H1 (cell line): ENCODE data around the gene TUBGCP3. TPM values are rescaled to one million over a fixed set of nuclear protein-coding genes. Genes with fewer than 3 reads are reported as not detected.

Experiments
- CTCF ChIA-PET: fragments of 300-600 bp; sonication (Branson Sonifier 250); formaldehyde crosslinking; loops from one replicate; lab custom pipeline; 2021; ENCODE audit not compliant: partially characterized antibody; lab: Charles Lee
- POLR2A ChIA-PET: fragments of 300-600 bp; sonication (Branson Sonifier 250); formaldehyde crosslinking; loops from one replicate; lab custom pipeline; 2021; ENCODE audit warnings: inconsistent platforms; ENCODE audit not compliant: partially characterized antibody; lab: Charles Lee
- DNase-seq, 2 experiments: peaks; one replicate each; pipeline versions ENCODE4 v3.0.0 to v3.0.0-alpha.2; 2010 to 2022; ENCODE audit warnings: low spot score in 2 of 2, low read depth in 1 of 2, mixed read lengths in 1 of 2
- FAIRE-seq: peaks from 2 replicates; lab custom pipeline; 2011; peaks lifted over from hg19 to GRCh38; lab: Jason Lieb, UNC
- H2AFZ ChIP-seq: 2 replicates; pipeline ENCODE4 v1.8.1; 2012; ENCODE audit warnings: low read length, inconsistent platforms
- H2AK5ac ChIP-seq: 2 replicates; pipeline ENCODE4 v1.6.1; 2013; ENCODE audit warnings: low read depth, low read length
- H2BK120ac ChIP-seq: replicated peaks from 2 replicates; pipeline ENCODE3; 2013; ENCODE audit warnings: low read depth, low read length, inconsistent platforms
- H2BK12ac ChIP-seq: 2 replicates; pipeline ENCODE4 v1.6.1; 2013; ENCODE audit warnings: low read depth, low read length
- H2BK15ac ChIP-seq: 2 replicates; pipeline ENCODE4 v1.6.1; 2013; ENCODE audit warnings: low read length
- H2BK20ac ChIP-seq: 2 replicates; pipeline ENCODE4 v1.6.1; 2013; ENCODE audit warnings: low read length
- H2BK5ac ChIP-seq: 2 replicates; pipeline ENCODE4 v1.6.1; 2013; ENCODE audit warnings: low read depth, low read length
- H3K14ac ChIP-seq: 2 replicates; pipeline ENCODE4 v1.6.1; 2013; ENCODE audit warnings: inconsistent platforms; ENCODE audit not compliant: insufficient read length
- H3K18ac ChIP-seq: 2 replicates; pipeline ENCODE4 v1.6.1; 2013; ENCODE audit warnings: low read length; ENCODE audit errors: extremely low read depth
- H3K23ac ChIP-seq: 2 replicates; pipeline ENCODE4 v1.6.1; 2013; ENCODE audit warnings: inconsistent platforms; ENCODE audit not compliant: insufficient read length
- H3K23me2 ChIP-seq: 2 replicates; pipeline ENCODE4 v1.6.1; 2013; ENCODE audit warnings: low read depth, low read length
- H3K27ac ChIP-seq: 2 replicates; pipeline ENCODE4 v1.6.1; 2011; ENCODE audit warnings: low read depth, low read length, inconsistent platforms
- H3K27me3 ChIP-seq, 4 experiments: replicated peaks in 1 of 4; 1 replicate in 1 of 4; 2 replicates in 3 of 4; pipeline versions ENCODE4 v1.6.1 to v1.8.1; 2011 to 2013; ENCODE audit warnings: low read length in 3 of 4, mild to moderate bottlenecking in 3 of 4, inconsistent platforms in 2 of 4, mixed read lengths in 2 of 4, moderate library complexity in 1 of 4; ENCODE audit not compliant: control insufficient read depth in 3 of 4, insufficient read depth in 3 of 4; ENCODE audit errors: extremely low read depth in 1 of 4
- H3K36me3 ChIP-seq, 4 experiments: 2 replicates each; pipeline versions ENCODE4 v1.6.1 to v1.8.1; 2011 to 2013; ENCODE audit warnings: mild to moderate bottlenecking in 4 of 4, low read length in 3 of 4, moderate library complexity in 2 of 4, control low read depth in 1 of 4, inconsistent platforms in 1 of 4; ENCODE audit not compliant: insufficient read depth in 4 of 4, control insufficient read depth in 2 of 4
- H3K4ac ChIP-seq: replicated peaks from 2 replicates; pipeline ENCODE3; 2013; ENCODE audit warnings: low read length, low read depth, mixed read lengths, inconsistent platforms; ENCODE audit not compliant: insufficient read length
- H3K4me1 ChIP-seq, 4 experiments: replicated peaks in 1 of 4; 1 replicate in 1 of 4; 2 replicates in 3 of 4; pipeline versions ENCODE4 v1.6.1 to v1.8.1; 2011 to 2013; ENCODE audit warnings: low read length in 3 of 4, inconsistent platforms in 2 of 4, mixed read lengths in 1 of 4; ENCODE audit not compliant: insufficient read depth in 4 of 4, control insufficient read depth in 3 of 4
- H3K4me2 ChIP-seq, 2 experiments: 2 replicates each; pipeline versions ENCODE4 v1.6.1 to v1.8.1; 2011 to 2013; ENCODE audit warnings: low read depth in 2 of 2, low read length in 2 of 2, control low read depth in 1 of 2, inconsistent platforms in 1 of 2, mild to moderate bottlenecking in 1 of 2; ENCODE audit not compliant: insufficient read depth in 1 of 2
- H3K4me3 ChIP-seq, 4 experiments: fragments of 200-600, 300-600 bp in 1 of 4; sonication (generic), shearing (Covaris generic), sonication (Bioruptor Twin) in 1 of 4; 2 replicates each; pipeline versions ENCODE4 v1.5.1 to v1.8.1; 2011 to 2016; ENCODE audit warnings: low read length in 4 of 4, low read depth in 3 of 4, control low read depth in 2 of 4, inconsistent platforms in 2 of 4, mild to moderate bottlenecking in 2 of 4, mixed read lengths in 1 of 4, moderate library complexity in 1 of 4; ENCODE audit not compliant: insufficient read depth in 2 of 4; ENCODE audit errors: extremely low read depth in 1 of 4
- H3K56ac ChIP-seq: replicated peaks from 2 replicates; pipeline ENCODE3; 2013; ENCODE audit warnings: low read depth, mild to moderate bottlenecking, mixed read lengths, low read length, inconsistent platforms; ENCODE audit not compliant: insufficient read length
- H3K79me1 ChIP-seq: 2 replicates; pipeline ENCODE4 v1.6.1; 2013; ENCODE audit warnings: low read depth, low read length, control low read depth
- H3K79me2 ChIP-seq, 2 experiments: 2 replicates each; pipeline versions ENCODE4 v1.6.1 to v1.8.1; 2012 to 2013; ENCODE audit warnings: low read length in 2 of 2, mild to moderate bottlenecking in 2 of 2, inconsistent platforms in 1 of 2; ENCODE audit not compliant: insufficient read depth in 2 of 2, control insufficient read depth in 1 of 2
- H3K9ac ChIP-seq, 4 experiments: replicated peaks in 1 of 4; 1 replicate in 1 of 4; 2 replicates in 3 of 4; pipeline versions ENCODE4 v1.6.1 to v1.8.1; 2011 to 2013; ENCODE audit warnings: low read depth in 3 of 4, low read length in 3 of 4, control low read depth in 2 of 4, mild to moderate bottlenecking in 2 of 4, moderate library complexity in 2 of 4, inconsistent platforms in 1 of 4; ENCODE audit errors: extremely low read depth in 1 of 4
- H3K9me3 ChIP-seq, 2 experiments: 2 replicates each; pipeline versions ENCODE4 v1.6.1 to v1.8.1; 2012 to 2013; ENCODE audit warnings: mild to moderate bottlenecking in 2 of 2, moderate library complexity in 2 of 2, control low read depth in 1 of 2, inconsistent platforms in 1 of 2, low read depth in 1 of 2, low read length in 1 of 2, mixed read lengths in 1 of 2; ENCODE audit not compliant: insufficient read depth in 2 of 2
- H4K20me1 ChIP-seq, 2 experiments: replicated peaks in 1 of 2; 2 replicates each; pipeline versions ENCODE3 to v1.8.1; 2011 to 2013; ENCODE audit warnings: inconsistent platforms in 2 of 2, low read length in 2 of 2, mild to moderate bottlenecking in 1 of 2; ENCODE audit not compliant: insufficient read depth in 2 of 2, control insufficient read depth in 1 of 2
- H4K5ac ChIP-seq: 2 replicates; pipeline ENCODE4 v1.6.1; 2013; ENCODE audit warnings: low read length, low read depth, mixed read lengths, inconsistent platforms; ENCODE audit not compliant: insufficient read length
- H4K8ac ChIP-seq: 2 replicates; pipeline ENCODE4 v1.8.0; 2013; ENCODE audit warnings: mild to moderate bottlenecking, moderate library complexity, low read length, inconsistent platforms; ENCODE audit not compliant: insufficient read depth; ENCODE audit errors: extremely low read depth
- H4K91ac ChIP-seq: replicated peaks from 2 replicates; pipeline ENCODE3; 2013; ENCODE audit warnings: low read length, mixed read lengths, inconsistent platforms; ENCODE audit not compliant: insufficient read length
- BCL11A ChIP-seq, 2 experiments: IDR thresholded peaks; one replicate each; pipeline ENCODE4 v1.6.1; 2011; ENCODE audit warnings: low read depth in 2 of 2, low read length in 2 of 2, mild to moderate bottlenecking in 2 of 2
- CBX5 ChIP-seq: fragments of 300-800, 300-1000 bp; sonication (generic); IDR thresholded peaks from 2 replicates; pipeline ENCODE4 v1.7.1; 2016; ENCODE audit warnings: antibody characterized with exemption, low read length, low read depth
- EP300 ChIP-seq, 2 experiments: IDR thresholded peaks; 1 replicate in 1 of 2; 2 replicates in 1 of 2; pipeline ENCODE4 v1.6.1; 2011 to 2012; ENCODE audit warnings: low read depth in 2 of 2, low read length in 2 of 2, mild to moderate bottlenecking in 2 of 2, borderline replicate concordance in 1 of 2, inconsistent platforms in 1 of 2, moderate library complexity in 1 of 2
- NANOG ChIP-seq: IDR thresholded peaks from 2 replicates; pipeline ENCODE4 v1.6.1; 2011; ENCODE audit warnings: low read length, low read depth, mild to moderate bottlenecking, inconsistent platforms; ENCODE audit not compliant: insufficient read depth, poor library complexity, severe bottlenecking
- RAD21 ChIP-seq, 2 experiments: IDR thresholded peaks in 1 of 2; conservative IDR thresholded peaks in 1 of 2; 2 replicates each; pipeline ENCODE4 v1.6.1; 2011; ENCODE audit warnings: low read depth in 2 of 2, low read length in 2 of 2, improper control_type of control experiment in 1 of 2, inconsistent platforms in 1 of 2, mild to moderate bottlenecking in 1 of 2, moderate library complexity in 1 of 2
- RNF2 ChIP-seq: fragments of 200-900, 300-1000 bp; sonication (generic); IDR thresholded peaks from 2 replicates; pipeline ENCODE4 v1.7.1; 2016; ENCODE audit warnings: borderline replicate concordance, low read depth, mild to moderate bottlenecking, antibody characterized with exemption, low read length; ENCODE audit not compliant: poor library complexity, severe bottlenecking; ENCODE audit errors: missing control alignments
- SIN3A ChIP-seq, 2 experiments: IDR thresholded peaks in 1 of 2; conservative IDR thresholded peaks in 1 of 2; 2 replicates each; pipeline ENCODE4 v1.6.1; 2011 to 2012; ENCODE audit warnings: low read length in 2 of 2, improper control_type of control experiment in 1 of 2, low read depth in 1 of 2, mild to moderate bottlenecking in 1 of 2
- SP4 ChIP-seq: IDR thresholded peaks from 2 replicates; pipeline ENCODE4 v1.6.1; 2012; ENCODE audit warnings: low read length, inconsistent platforms
- YY1 ChIP-seq: IDR thresholded peaks from 2 replicates; pipeline ENCODE4 v1.6.1; 2011; ENCODE audit warnings: low read depth, mild to moderate bottlenecking, low read length
- WGBS, 2 experiments: shearing (Covaris generic) in 1 of 2; methylation state at CpG; one replicate each; pipeline versions ENCODE4 v1.1.6 to v1.1.7; 2013 to 2015; ENCODE audit warnings: low lambda C conversion rate in 2 of 2, mixed read lengths in 2 of 2, inconsistent platforms in 1 of 2, low coverage in 1 of 2, missing lambda C conversion rate in 1 of 2; ENCODE audit not compliant: insufficient replicate concordance in 2 of 2, insufficient coverage in 1 of 2, insufficient read length in 1 of 2; ENCODE audit errors: extremely low coverage in 1 of 2, missing lambda C conversion rate in 1 of 2; 5-methylcytosine and 5-hydroxymethylcytosine counted together
- polyA plus RNA-seq, 7 experiments: library from polyadenylated mRNA; depleted of rRNA in 3 of 7; stranded (reverse) in 5 of 7; unstranded in 2 of 7; fragments of >200 nt in 5 of 7; fragments of 200-250 nt in 2 of 7; gene quantifications; 1 replicate in 5 of 7; 2 replicates in 1 of 7; 4 replicates in 1 of 7; pipeline versions ENCODE4 v1.2.1 to v1.2.3, GENCODE V29; 2011 to 2013; ENCODE audit warnings: missing spikeins in 2 of 7, mixed read lengths in 2 of 7
- total RNA-seq: library from RNA; stranded (reverse); fragmentation: NEBNext Ultra II Directional; extraction: Animal tissue kit (Norgen Biotek cat#: 25700); gene quantifications from 2 replicates; pipeline ENCODE4 v1.2.1, GENCODE V29; 2021

TUBGCP3 gene
- total and polyA plus RNA-seq, 2 of the 8 experiments (the other 6 are each of a cell fraction or from before 2014, with no cell fraction given), result 27.0 to 31.7 TPM

DNA sequence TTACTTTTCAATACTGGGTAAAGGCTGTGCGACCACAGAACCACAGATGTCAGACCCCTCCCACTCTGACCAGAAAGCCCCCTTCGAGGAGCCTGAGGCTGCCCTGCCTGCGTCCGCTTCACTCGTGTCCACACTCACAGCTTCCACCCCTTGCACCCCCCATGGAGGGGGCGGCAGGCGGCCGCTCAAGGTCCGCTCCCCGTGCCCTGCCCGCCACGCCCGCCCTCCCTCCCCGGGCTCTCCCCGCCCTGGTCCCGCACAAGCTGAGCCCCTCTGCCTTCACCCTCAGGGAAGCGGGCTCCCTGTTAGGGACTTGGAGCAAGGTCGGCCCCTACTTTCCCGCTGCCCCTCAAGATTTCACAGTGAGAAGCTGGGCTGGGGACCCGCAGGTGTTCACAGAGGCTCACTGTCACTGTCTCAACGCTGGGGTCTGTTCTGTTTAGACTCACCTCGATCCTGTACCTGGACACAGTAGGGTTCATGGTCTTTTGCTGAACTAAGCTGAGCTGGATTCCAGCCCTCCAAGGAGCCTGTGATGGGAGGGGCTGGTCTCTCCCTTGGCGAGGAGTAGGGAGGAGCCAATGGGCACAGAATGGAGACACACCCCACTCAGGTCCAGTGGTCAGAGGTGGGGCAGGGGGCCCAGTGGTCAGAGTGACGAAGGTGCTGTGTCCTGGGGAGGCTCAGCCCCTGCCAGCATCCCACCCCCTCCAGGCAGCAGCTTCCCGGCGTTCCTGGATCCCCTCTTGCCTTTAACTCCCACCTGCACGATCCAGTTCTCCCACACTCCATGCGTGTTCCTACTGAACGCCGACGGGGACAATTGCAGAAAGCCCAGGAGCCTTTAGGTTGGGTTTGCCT, 142.3 kb downstream of the TUBGCP3 start:
- H3K23ac ChIP-seq, result no peak overlapping the region
- no peak overlapping the region for H3K4ac ChIP-seq
- no peak overlapping the region for H2AK5ac ChIP-seq
- DNase-seq (no peak), FAIRE-seq (no peak)
- no peaks in the 10 kb centered on the region for H3K36me3 ChIP-seq
- H2AFZ ChIP-seq, result no peak overlapping the region
- H3K9ac ChIP-seq, result no peak overlapping the region
- H3K4me3 ChIP-seq, result no peak overlapping the region
- 90% methylated on average over 14 of the region's 31 CpGs; no CpG with 5 or more reads in 1 of the 2 experiments for WGBS, 2 experiments
- no peak overlapping the region for H3K27ac ChIP-seq
- H2BK20ac ChIP-seq, result no peak overlapping the region
- no peak overlapping the region for H2BK5ac ChIP-seq
- ChIA-PET POLR2A (interaction anchor here (1.5 kb wide), 1 partner anchor 143 kb away, joined by 3 read pairs; the partner anchor contains the start of gene TUBGCP3), CTCF (interaction anchor here (0.6 to 5.2 kb wide), 6 partner anchors 97 to 960 kb away, joined by 3 to 51 read pairs (median 3); no protein-coding TSS in a partner anchor)
- H3K79me1 ChIP-seq, result no peaks in the 10 kb centered on the region
- peaks cover 0 to 3% (median under 1%) of the 10 kb centered on the region in 4 experiments; a peak in 3 of 7 replicates for H3K27me3 ChIP-seq
- H3K4me2 ChIP-seq, result no peak overlapping the region
- H3K18ac ChIP-seq, result no peak overlapping the region
- no peaks in the 10 kb centered on the region for H3K9me3 ChIP-seq
- H3K4me1 ChIP-seq, result peaks cover 0 to 4% (median 1%) of the 10 kb centered on the region in 4 experiments; a peak in 2 of 7 replicates
- no peak overlapping the region for H2BK12ac ChIP-seq
- H4K20me1 ChIP-seq, result no peaks in the 10 kb centered on the region
- no peak overlapping the region for H4K8ac ChIP-seq
- no peak overlapping the region for H4K91ac ChIP-seq
- H2BK15ac ChIP-seq, result no peak overlapping the region
- no peak overlapping the region for H3K56ac ChIP-seq
- H3K14ac ChIP-seq, result no peak overlapping the region
- H3K23me2 ChIP-seq, result no peaks in the 10 kb centered on the region
- H2BK120ac ChIP-seq, result no peak overlapping the region
- H3K79me2 ChIP-seq, result no peaks in the 10 kb centered on the region
- no peak overlapping the region for H4K5ac ChIP-seq
- no peak for TF ChIP-seq RNF2
- TF ChIP-seq SIN3A (conservative IDR thresholded peaks at IDR 0.05 in 1 of 2, IDR thresholded peaks at IDR 0.05 in 1 of 2; ENCODE audit: low read depth in 1 of 2, low read length in 2 of 2), result no peak
- TF ChIP-seq BCL11A (IDR thresholded peaks at IDR 0.05; ENCODE audit: low read depth in 2 of 2, low read length in 2 of 2), result no peak
- TF ChIP-seq CBX5, result no peak
- no peak for TF ChIP-seq SP4
- TF ChIP-seq NANOG, result no peak
- no peak for TF ChIP-seq EP300 (IDR thresholded peaks at IDR 0.05; ENCODE audit: borderline replicate concordance in 1 of 2, low read depth in 2 of 2, low read length in 2 of 2)
- TF ChIP-seq YY1, result no peak
- no peak for TF ChIP-seq RAD21 (IDR thresholded peaks at IDR 0.05 in 1 of 2, conservative IDR thresholded peaks at IDR 0.05 in 1 of 2; ENCODE audit: low read depth in 2 of 2, low read length in 2 of 2)
